GM23248 (cell line): ENCODE results near the gene HIPK2.

Experiments used
- EZH2 ChIP-seq: fragments of 200-600 bp; sonication (generic); IDR thresholded peaks from 2 replicates; pipeline ENCODE4 v1.6.1; 2018; ENCODE audit warnings: antibody characterized with exemption, mild to moderate bottlenecking; ENCODE audit not compliant: insufficient read depth, poor library complexity, severe bottlenecking
- EZH2phosphoT487 ChIP-seq: fragments of 200-600 bp; sonication (generic); IDR thresholded peaks from 2 replicates; pipeline ENCODE4 v1.6.1; 2018; ENCODE audit warnings: antibody characterized with exemption, moderate library complexity, mild to moderate bottlenecking, low read depth; ENCODE audit not compliant: insufficient read depth

DNA sequence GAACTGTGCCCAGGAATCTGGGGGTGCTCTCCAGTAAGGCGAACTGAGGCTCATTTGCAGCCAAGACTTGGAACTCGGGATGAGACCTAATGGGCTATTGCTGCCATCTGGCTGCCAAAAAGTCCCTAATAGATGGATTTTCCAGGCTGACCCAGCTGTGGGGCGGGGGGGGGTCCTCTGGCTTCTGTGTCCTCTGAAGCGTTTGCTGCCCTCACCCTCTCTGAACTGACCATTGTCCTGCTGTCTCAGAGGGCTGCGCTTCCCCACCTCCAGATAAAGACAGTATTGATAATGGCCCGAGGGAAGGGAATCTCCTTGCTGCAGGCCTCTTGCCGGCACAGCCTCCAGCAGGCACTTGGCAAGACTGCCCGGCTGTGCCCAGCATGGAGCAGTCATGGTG lies 207.7 kb downstream of the HIPK2 start:
- TF ChIP-seq EZH2 (no peak), EZH2phosphoT487 (no peak)
